CD14-positive monocyte (primary cell): ENCODE measurements around the gene LAMP5. TPM values are rescaled to one million over a fixed set of nuclear protein-coding genes. Genes with fewer than 3 reads are reported as not detected.

Experiments used
- DNase-seq, 3 donors: peaks; one replicate each; pipeline ENCODE4 v3.0.0-alpha.2; 2011 to 2022
- H2AFZ ChIP-seq: 2 replicates; pipeline ENCODE4 v1.6.0; 2012; ENCODE audit warnings: mild to moderate bottlenecking, low read depth, low read length, inconsistent platforms; ENCODE audit not compliant: insufficient read depth, poor library complexity, severe bottlenecking
- H3K27ac ChIP-seq, 2 donors: 1 replicate in 1 of 2; 2 replicates in 1 of 2; pipeline ENCODE4 v1.5.1; 2012 to 2013; ENCODE audit warnings: low read length in 2 of 2, control low read depth in 1 of 2, inconsistent platforms in 1 of 2, low read depth in 1 of 2, mild to moderate bottlenecking in 1 of 2
- H3K27me3 ChIP-seq, 2 donors: one replicate each; pipeline versions ENCODE4 v1.6.0 to v1.6.1; 2011 to 2013; ENCODE audit warnings: low read length in 2 of 2; ENCODE audit not compliant: control insufficient read depth in 2 of 2, insufficient read depth in 2 of 2
- H3K36me3 ChIP-seq, 2 donors: replicated peaks in 1 of 2; 1 replicate in 1 of 2; 2 replicates in 1 of 2; pipeline versions ENCODE4 v1.5.1 to v1.6.1; 2012 to 2013; ENCODE audit warnings: low read length in 2 of 2, control low read depth in 1 of 2, inconsistent platforms in 1 of 2, mild to moderate bottlenecking in 1 of 2; ENCODE audit not compliant: insufficient read depth in 2 of 2, control insufficient read depth in 1 of 2
- H3K4me1 ChIP-seq, 2 donors: 1 replicate in 1 of 2; 2 replicates in 1 of 2; pipeline versions ENCODE4 v1.5.1 to v1.6.1; 2012 to 2013; ENCODE audit warnings: low read length in 2 of 2, control low read depth in 1 of 2, inconsistent platforms in 1 of 2, mild to moderate bottlenecking in 1 of 2, moderate library complexity in 1 of 2; ENCODE audit not compliant: insufficient read depth in 2 of 2, control insufficient read depth in 1 of 2
- H3K4me2 ChIP-seq: replicated peaks from 2 replicates; pipeline ENCODE3; 2012; ENCODE audit warnings: low read length, moderate library complexity, mild to moderate bottlenecking; ENCODE audit not compliant: poor library complexity, severe bottlenecking; ENCODE audit errors: extremely low read depth
- H3K4me3 ChIP-seq, 3 experiments: fragments of 200-600 bp in 1 of 3; sonication (generic) in 1 of 3; replicated peaks in 1 of 3; 1 replicate in 2 of 3; 2 replicates in 1 of 3; pipeline ENCODE4 v1.5.1; 2011 to 2013; ENCODE audit warnings: low read length in 3 of 3, mild to moderate bottlenecking in 3 of 3, control low read depth in 2 of 3, low read depth in 2 of 3, inconsistent platforms in 1 of 3, moderate library complexity in 1 of 3
- H3K79me2 ChIP-seq: 2 replicates; pipeline ENCODE4 v1.6.0; 2012; ENCODE audit warnings: mild to moderate bottlenecking, control low read depth, inconsistent platforms, low read length, moderate library complexity; ENCODE audit not compliant: insufficient read depth
- H3K9ac ChIP-seq: 2 replicates; pipeline ENCODE4 v1.6.0; 2017; ENCODE audit warnings: low read length, mild to moderate bottlenecking; ENCODE audit not compliant: insufficient read depth, poor library complexity, severe bottlenecking
- H3K9me3 ChIP-seq, 2 donors: replicated peaks in 1 of 2; 1 replicate in 1 of 2; 2 replicates in 1 of 2; pipeline versions ENCODE4 v1.5.1 to v1.6.1; 2012 to 2013; ENCODE audit warnings: low read length in 2 of 2, control low read depth in 1 of 2; ENCODE audit not compliant: control insufficient read depth in 1 of 2, insufficient read depth in 1 of 2
- H4K20me1 ChIP-seq: 2 replicates; pipeline ENCODE4 v1.6.0; 2012; ENCODE audit warnings: mild to moderate bottlenecking, low read length, control low read depth, moderate library complexity; ENCODE audit not compliant: insufficient read depth
- H3K27ac Mint-ChIP-seq, 7 donors: one replicate each; pipeline ENCODE4 v1.8.0; 2020; ENCODE audit warnings: mild to moderate bottlenecking in 7 of 7, mixed read lengths in 7 of 7, moderate library complexity in 6 of 7, inconsistent platforms in 2 of 7
- H3K27me3 Mint-ChIP-seq, 3 donors: one replicate each; pipeline ENCODE4 v1.8.0; 2021 to 2022; ENCODE audit warnings: low read depth in 3 of 3, mild to moderate bottlenecking in 3 of 3, mixed read lengths in 3 of 3, moderate library complexity in 3 of 3, inconsistent platforms in 1 of 3
- H3K36me3 Mint-ChIP-seq, 2 donors: one replicate each; pipeline ENCODE4 v1.8.0; 2020; ENCODE audit warnings: mixed read lengths in 2 of 2, inconsistent platforms in 1 of 2, mild to moderate bottlenecking in 1 of 2
- H3K4me1 Mint-ChIP-seq: one replicate; pipeline ENCODE4 v1.8.0; 2020; ENCODE audit warnings: mild to moderate bottlenecking, mixed read lengths
- H3K4me3 Mint-ChIP-seq, 2 donors: one replicate each; pipeline ENCODE4 v1.8.0; 2020; ENCODE audit warnings: mild to moderate bottlenecking in 2 of 2, mixed read lengths in 2 of 2, moderate library complexity in 1 of 2
- H3K9me3 Mint-ChIP-seq, 7 donors: one replicate each; pipeline ENCODE4 v1.8.0; 2020 to 2022; ENCODE audit warnings: mixed read lengths in 7 of 7, mild to moderate bottlenecking in 6 of 7, moderate library complexity in 6 of 7, inconsistent platforms in 2 of 7
- CTCF ChIP-seq: fragments of 200-600 bp; IDR thresholded peaks from one replicate; pipeline ENCODE4 v1.8.0; 2022; ENCODE audit warnings: antibody characterized with exemption, mild to moderate bottlenecking
- WGBS: methylation state at CpG from one replicate; pipeline ENCODE4 v1.1.5; 2013; ENCODE audit warnings: missing lambda C conversion rate; ENCODE audit not compliant: insufficient coverage; 5-methylcytosine and 5-hydroxymethylcytosine counted together
- intact Hi-C, 2 donors: fragments of 100-400 bp; cut with micrococcal nuclease; formaldehyde crosslinking; loops; one replicate each; pipeline versions ENCODE4 v1.15.0 to v1.15.1; 2023
- polyA plus RNA-seq, 3 donors: library from polyadenylated mRNA; depleted of rRNA in 1 of 3; unstranded in 2 of 3; stranded (reverse) in 1 of 3; fragments of 300-500 nt in 2 of 3; fragments of >200 nt in 1 of 3; fragmentation: Illumina TruSeq in 2 of 3; gene quantifications; 1 replicate in 2 of 3; 2 replicates in 1 of 3; pipeline ENCODE4 v1.2.3, GENCODE V29; 2012 to 2021

LAMP5 gene
- polyA plus RNA-seq, 3 donors: 0.92 to 2.6 (median 1.5) TPM

GRCh38 chr20:9488063-9488462, 26.3 kb upstream of the LAMP5 start:
- Histone ChIP-seq H3K4me2 (no peak overlapping the region), H3K27ac (no peak overlapping the region), H3K27me3 (no peaks in the 10 kb centered on the region), H3K9me3 (no peaks in the 10 kb centered on the region), H3K4me1 (peaks cover 31 to 59% of the 10 kb centered on the region in 2 donors), H3K4me3 (peak overlapping the region in 1 of 3 experiments; percentile 19), H3K36me3 (no peaks in the 10 kb centered on the region), H4K20me1 (no peaks in the 10 kb centered on the region), H2AFZ (no peak overlapping the region), H3K9ac (no peak overlapping the region), H3K79me2 (no peaks in the 10 kb centered on the region)
- H3K4me1 Mint-ChIP-seq: peaks cover 50% of the 10 kb centered on the region
- no CpG with 5 or more reads among the region's 2 CpGs for WGBS
- TF ChIP-seq CTCF: no peak
- H3K27me3 Mint-ChIP-seq: peaks cover 2 to 4% (median 2%) of the 10 kb centered on the region in 3 donors
- DNase-seq: no peak
- intact Hi-C loops: no loop called here
- H3K4me3 Mint-ChIP-seq: no peak overlapping the region
- H3K9me3 Mint-ChIP-seq: peaks cover 0 to 2% (median 0%) of the 10 kb centered on the region in 7 donors
- no peak overlapping the region for H3K27ac Mint-ChIP-seq
- no peaks in the 10 kb centered on the region for H3K36me3 Mint-ChIP-seq

GRCh38 chr20:9490161-9490560, 24.2 kb upstream of the LAMP5 start:
- peaks cover 0 to 3% of the 10 kb centered on the region in 2 donors for H3K36me3 Mint-ChIP-seq
- 100% methylated on average over 3 of the region's 3 CpGs for WGBS
- Histone ChIP-seq H3K79me2 (no peaks in the 10 kb centered on the region), H3K36me3 (no peaks in the 10 kb centered on the region), H3K27ac (no peak overlapping the region), H3K9ac (no peak overlapping the region), H3K9me3 (no peaks in the 10 kb centered on the region), H3K27me3 (no peaks in the 10 kb centered on the region), H3K4me2 (no peak overlapping the region), H4K20me1 (no peaks in the 10 kb centered on the region), H3K4me1 (peaks cover 23 to 50% of the 10 kb centered on the region in 2 donors), H3K4me3 (no peak overlapping the region), H2AFZ (no peak overlapping the region)
- H3K4me3 Mint-ChIP-seq: no peak overlapping the region
- intact Hi-C loops: no loop called here
- no peak for TF ChIP-seq CTCF
- peaks cover 39% of the 10 kb centered on the region for H3K4me1 Mint-ChIP-seq
- H3K27ac Mint-ChIP-seq: peak overlapping the region in 1 of 7 donors; percentile 77
- peaks cover 0 to 3% (median 2%) of the 10 kb centered on the region in 7 donors for H3K9me3 Mint-ChIP-seq
- H3K27me3 Mint-ChIP-seq: peaks cover 3 to 4% (median 3%) of the 10 kb centered on the region in 3 donors
- DNase-seq: no peak
